H9 (cell line): ENCODE data around the gene GALNT16. TPM values are rescaled to one million over a fixed set of nuclear protein-coding genes. Genes with fewer than 3 reads are reported as not detected.

Experiments used
- DNase-seq: peaks from one replicate; pipeline ENCODE4 v3.0.0-alpha.2; 2017
- H2AFZ ChIP-seq: one replicate; pipeline ENCODE4 v1.6.1; 2013; ENCODE audit warnings: mild to moderate bottlenecking, low read length, control low read depth, moderate library complexity
- H2AK5ac ChIP-seq: 2 replicates; pipeline ENCODE4 v1.6.1; 2013; ENCODE audit warnings: low read length, control low read depth, mixed read lengths; ENCODE audit not compliant: insufficient read length
- H2BK120ac ChIP-seq: one replicate; pipeline ENCODE4 v1.6.1; 2013; ENCODE audit warnings: low read depth, mild to moderate bottlenecking, low read length, control low read depth, inconsistent platforms; ENCODE audit not compliant: poor library complexity, severe bottlenecking
- H2BK12ac ChIP-seq: 2 replicates; pipeline ENCODE4 v1.6.1; 2013; ENCODE audit warnings: low read length, control low read depth, mixed read lengths, low read depth; ENCODE audit not compliant: insufficient read length
- H2BK15ac ChIP-seq: 2 replicates; pipeline ENCODE4 v1.6.1; 2013; ENCODE audit warnings: low read depth, low read length, control low read depth
- H2BK20ac ChIP-seq: one replicate; pipeline ENCODE4 v1.6.1; 2013; ENCODE audit warnings: low read depth, mild to moderate bottlenecking, low read length, control low read depth, inconsistent platforms; ENCODE audit not compliant: poor library complexity, severe bottlenecking
- H2BK5ac ChIP-seq: 2 replicates; pipeline ENCODE4 v1.6.1; 2013; ENCODE audit warnings: low read length, control low read depth, mixed read lengths; ENCODE audit not compliant: insufficient read length
- H3K14ac ChIP-seq: 2 replicates; pipeline ENCODE4 v1.6.1; 2013; ENCODE audit warnings: low read length, control low read depth; ENCODE audit not compliant: insufficient read depth
- H3K18ac ChIP-seq: 2 replicates; pipeline ENCODE4 v1.6.1; 2013; ENCODE audit warnings: low read depth, mild to moderate bottlenecking, mixed read lengths, low read length, control low read depth; ENCODE audit not compliant: insufficient read length
- H3K23ac ChIP-seq: 2 replicates; pipeline ENCODE4 v1.6.1; 2013; ENCODE audit warnings: low read length, control low read depth, mixed read lengths, low read depth; ENCODE audit not compliant: insufficient read length
- H3K23me2 ChIP-seq: 2 replicates; pipeline ENCODE4 v1.6.1; 2013; ENCODE audit warnings: low read depth, mild to moderate bottlenecking, mixed read lengths, low read length, control low read depth; ENCODE audit not compliant: insufficient read length, poor library complexity, severe bottlenecking
- H3K27ac ChIP-seq: 2 replicates; pipeline ENCODE4 v1.5.1; 2013; ENCODE audit warnings: low read length, control low read depth, mixed read lengths, low read depth; ENCODE audit not compliant: insufficient read length
- H3K27me3 ChIP-seq: 2 replicates; pipeline ENCODE4 v1.6.1; 2013; ENCODE audit warnings: low read length, control low read depth, inconsistent platforms; ENCODE audit not compliant: insufficient read depth
- H3K4ac ChIP-seq: 2 replicates; pipeline ENCODE4 v1.6.1; 2013; ENCODE audit warnings: low read depth, mild to moderate bottlenecking, control low read depth, inconsistent platforms, low read length, moderate library complexity
- H3K4me1 ChIP-seq: 2 replicates; pipeline ENCODE4 v1.6.1; 2013; ENCODE audit warnings: low read length, control low read depth, inconsistent platforms; ENCODE audit not compliant: insufficient read depth
- H3K4me2 ChIP-seq: 2 replicates; pipeline ENCODE4 v1.6.1; 2013; ENCODE audit warnings: low read length, control low read depth, mixed read lengths; ENCODE audit not compliant: insufficient read length, insufficient read depth
- H3K56ac ChIP-seq: 2 replicates; pipeline ENCODE4 v1.6.1; 2013; ENCODE audit warnings: low read depth, mild to moderate bottlenecking, mixed read lengths, low read length, control low read depth; ENCODE audit not compliant: insufficient read length
- H3K79me1 ChIP-seq: 2 replicates; pipeline ENCODE4 v1.6.1; 2013; ENCODE audit warnings: low read depth, mild to moderate bottlenecking, moderate library complexity, low read length, control low read depth, inconsistent platforms; ENCODE audit not compliant: insufficient read depth, poor library complexity, severe bottlenecking
- H3K79me2 ChIP-seq: 2 replicates; pipeline ENCODE4 v1.6.1; 2013; ENCODE audit warnings: low read length, control low read depth, inconsistent platforms; ENCODE audit not compliant: insufficient read depth
- H3K9ac ChIP-seq: 2 replicates; pipeline ENCODE4 v1.6.1; 2013; ENCODE audit warnings: low read length, control low read depth, mixed read lengths; ENCODE audit not compliant: insufficient read length; ENCODE audit errors: extremely low read depth
- H3K9me3 ChIP-seq: one replicate; pipeline ENCODE4 v1.6.1; 2013; ENCODE audit warnings: low read depth, low read length, inconsistent platforms; ENCODE audit not compliant: control insufficient read depth
- H3T11ph ChIP-seq: one replicate; pipeline ENCODE4 v1.6.1; 2013; ENCODE audit warnings: mild to moderate bottlenecking, low read length, control low read depth, inconsistent platforms
- H4K20me1 ChIP-seq: one replicate; pipeline ENCODE4 v1.6.1; 2013; ENCODE audit not compliant: control insufficient read depth, insufficient read length, insufficient read depth
- H4K5ac ChIP-seq: 2 replicates; pipeline ENCODE4 v1.6.1; 2013; ENCODE audit warnings: low read depth, mild to moderate bottlenecking, mixed read lengths, low read length, control low read depth; ENCODE audit not compliant: insufficient read length
- H4K8ac ChIP-seq: replicated peaks from 2 replicates; pipeline ENCODE4 v1.6.1; 2013; ENCODE audit warnings: low read length, control low read depth, mixed read lengths, low read depth; ENCODE audit not compliant: insufficient read length
- H4K91ac ChIP-seq: 2 replicates; pipeline ENCODE4 v1.6.1; 2013; ENCODE audit warnings: low read depth, mild to moderate bottlenecking, moderate library complexity, mixed read lengths, low read length, control low read depth; ENCODE audit not compliant: insufficient read length
- H3K27ac Mint-ChIP-seq, 3 experiments: 2 replicates in 2 of 3; 3 replicates in 1 of 3; pipeline ENCODE4 v1.8.0; 2020 to 2021; ENCODE audit warnings: mixed read lengths in 3 of 3, mild to moderate bottlenecking in 1 of 3, moderate library complexity in 1 of 3
- H3K27me3 Mint-ChIP-seq: 2 replicates; pipeline ENCODE4 v1.8.0; 2021; ENCODE audit warnings: low read depth, mild to moderate bottlenecking, moderate library complexity, mixed read lengths
- H3K36me3 Mint-ChIP-seq, 3 experiments: 2 replicates in 2 of 3; 3 replicates in 1 of 3; pipeline ENCODE4 v1.8.0; 2020 to 2021; ENCODE audit warnings: low read depth in 3 of 3, mixed read lengths in 3 of 3; ENCODE audit not compliant: insufficient read depth in 1 of 3
- H3K4me1 Mint-ChIP-seq, 2 experiments: 2 replicates each; pipeline ENCODE4 v1.8.0; 2020; ENCODE audit warnings: mixed read lengths in 2 of 2
- H3K4me3 Mint-ChIP-seq, 2 experiments: 2 replicates in 1 of 2; 3 replicates in 1 of 2; pipeline ENCODE4 v1.8.0; 2020 to 2021; ENCODE audit warnings: mild to moderate bottlenecking in 2 of 2, mixed read lengths in 2 of 2, moderate library complexity in 1 of 2
- H3K9me3 Mint-ChIP-seq, 2 experiments: 2 replicates in 1 of 2; 3 replicates in 1 of 2; pipeline ENCODE4 v1.8.0; 2020; ENCODE audit warnings: mild to moderate bottlenecking in 2 of 2, mixed read lengths in 2 of 2, moderate library complexity in 1 of 2
- CTCF ChIP-seq: fragments of 200-600 bp; sonication (generic); conservative IDR thresholded peaks from 3 replicates; pipeline ENCODE4 v1.8.0; 2021; ENCODE audit warnings: antibody characterized with exemption, mild to moderate bottlenecking
- WGBS: extraction: QIAGEN DNeasy Blood & Tissue Kit; methylation state at CpG from one replicate; pipeline ENCODE4 v1.1.7; 2013; ENCODE audit warnings: missing lambda C conversion rate, low lambda C conversion rate, mixed read lengths; ENCODE audit not compliant: insufficient read length; ENCODE audit errors: extremely low coverage; 5-methylcytosine and 5-hydroxymethylcytosine counted together
- total RNA-seq: library from RNA; stranded (reverse); gene quantifications from 2 replicates; pipeline ENCODE4 v1.2.1, GENCODE V29; 2021

Gene GALNT16
- total RNA-seq, 1 experiment from 2014 or later = 2.3 TPM

GRCh38 chr14:69334576-69334975, 74.6 kb downstream of the GALNT16 start:
- Histone ChIP-seq H2BK20ac (no peak overlapping the region), H3K9me3 (no peaks in the 10 kb centered on the region), H4K20me1 (no peaks in the 10 kb centered on the region), H3K4me2 (no peak overlapping the region), H4K8ac (no peak overlapping the region), H2BK15ac (no peak overlapping the region), H4K91ac (no peak overlapping the region), H2BK120ac (no peak overlapping the region), H3K14ac (no peak overlapping the region), H3K56ac (no peak overlapping the region), H3K4me1 (no peaks in the 10 kb centered on the region), H2AK5ac (no peak overlapping the region), H3K79me1 (no peaks in the 10 kb centered on the region), H2BK5ac (no peak overlapping the region), H3T11ph (no peak overlapping the region), H3K18ac (no peak overlapping the region), H3K79me2 (no peaks in the 10 kb centered on the region), H3K4ac (no peak overlapping the region), H3K27ac (no peak overlapping the region), H4K5ac (no peak overlapping the region), H3K27me3 (no peaks in the 10 kb centered on the region), H3K23ac (no peak overlapping the region), H3K23me2 (no peaks in the 10 kb centered on the region), H2AFZ (no peak overlapping the region), H3K9ac (no peak overlapping the region), H2BK12ac (no peak overlapping the region)
- no peak for TF ChIP-seq CTCF
- H3K4me3 Mint-ChIP-seq = no peak overlapping the region
- H3K27me3 Mint-ChIP-seq = peaks cover 2% of the 10 kb centered on the region
- WGBS = no CpG with 5 or more reads among the region's 6 CpGs
- H3K36me3 Mint-ChIP-seq = no peaks in the 10 kb centered on the region; a peak in 1 of 7 replicates
- DNase-seq = no peak
- peaks cover 0 to 7% of the 10 kb centered on the region in 2 experiments; a peak in 2 of 4 replicates for H3K4me1 Mint-ChIP-seq
- no peaks in the 10 kb centered on the region for H3K9me3 Mint-ChIP-seq
- H3K27ac Mint-ChIP-seq = no peak overlapping the region
